GM12878 (cell line): Measurements from ENCODE around the gene ANAPC16. TPM values are rescaled to one million over a fixed set of nuclear protein-coding genes. Genes with fewer than 3 reads are reported as not detected.

Experiments used
- ASH2L ChIP-seq: fragments of 300-600, 200-600 bp; sonication (generic); IDR thresholded peaks from 2 replicates; pipeline ENCODE4 v1.6.1; 2017; ENCODE audit warnings: low read depth, mild to moderate bottlenecking, borderline replicate concordance
- CBX3 ChIP-seq: fragments of 200-600 bp; sonication (generic); IDR thresholded peaks from 2 replicates; pipeline ENCODE4 v1.6.1; 2016; ENCODE audit warnings: low read depth, borderline replicate concordance
- CEBPZ ChIP-seq: fragments of 150-350 bp; IDR thresholded peaks from 2 replicates; pipeline ENCODE4 v1.6.1; 2016; ENCODE audit warnings: low read depth, low read length
- EED ChIP-seq: sonication (generic); IDR thresholded peaks from 2 replicates; pipeline ENCODE4 v1.6.1; 2016; ENCODE audit warnings: antibody characterized with exemption, low read depth
- ELK1 ChIP-seq: IDR thresholded peaks from 2 replicates; pipeline ENCODE4 v1.6.1; 2012; ENCODE audit warnings: low read depth, low read length, improper control_type of control experiment
- FOS ChIP-seq: IDR thresholded peaks from 3 replicates; pipeline ENCODE4 v1.6.1; 2011; ENCODE audit warnings: borderline replicate concordance; ENCODE audit not compliant: insufficient read length; ENCODE audit errors: extremely low read depth
- GABPA ChIP-seq: IDR thresholded peaks from 2 replicates; pipeline ENCODE4 v1.6.1; 2014; ENCODE audit warnings: antibody characterized with exemption, low read depth, mild to moderate bottlenecking, inconsistent platforms
- IRF3 ChIP-seq: fragments of 450-650 bp; IDR thresholded peaks from 2 replicates; pipeline ENCODE4 v1.6.1; 2014; ENCODE audit warnings: mild to moderate bottlenecking
- IRF4 ChIP-seq: IDR thresholded peaks from 2 replicates; pipeline ENCODE4 v1.6.1; 2011; ENCODE audit warnings: low read depth, low read length
- MEF2B ChIP-seq: fragments of 450-650 bp; IDR thresholded peaks from 2 replicates; pipeline ENCODE4 v1.6.1; 2018; ENCODE audit warnings: mild to moderate bottlenecking, moderate library complexity; ENCODE audit not compliant: partially characterized antibody, poor library complexity, severe bottlenecking
- MYB ChIP-seq: fragments of 150-350 bp; IDR thresholded peaks from 2 replicates; pipeline ENCODE4 v1.6.1; 2014; ENCODE audit warnings: mild to moderate bottlenecking, low read depth, low read length, borderline replicate concordance
- NR2C1 ChIP-seq: fragments of 450-650 bp; IDR thresholded peaks from 2 replicates; pipeline ENCODE4 v1.6.1; 2017; ENCODE audit warnings: antibody characterized with exemption, mild to moderate bottlenecking, moderate library complexity
- PBX3 ChIP-seq: IDR thresholded peaks from 2 replicates; pipeline ENCODE4 v1.6.1; 2011; ENCODE audit warnings: mild to moderate bottlenecking, low read depth, low read length, moderate library complexity; ENCODE audit not compliant: insufficient replicate concordance
- RAD21 ChIP-seq: IDR thresholded peaks from 2 replicates; pipeline ENCODE4 v1.6.1; 2011; ENCODE audit warnings: mild to moderate bottlenecking, low read depth, low read length, moderate library complexity; ENCODE audit not compliant: insufficient read depth
- RBBP5 ChIP-seq: fragments of 200-600 bp; sonication (generic); conservative IDR thresholded peaks from 2 replicates; pipeline ENCODE4 v1.6.1; 2016
- SIN3A ChIP-seq: IDR thresholded peaks from 2 replicates; pipeline ENCODE4 v1.6.1; 2012; ENCODE audit warnings: low read depth, low read length, improper control_type of control experiment
- SIX5 ChIP-seq: IDR thresholded peaks from 2 replicates; pipeline ENCODE4 v1.6.1; 2011; ENCODE audit warnings: mild to moderate bottlenecking, low read depth, low read length, moderate library complexity; ENCODE audit not compliant: severe bottlenecking
- SMAD1 ChIP-seq: fragments of 450-650 bp; IDR thresholded peaks from 2 replicates; pipeline ENCODE4 v1.6.1; 2018; ENCODE audit warnings: mild to moderate bottlenecking, low read depth; ENCODE audit not compliant: partially characterized antibody
- SUPT20H ChIP-seq: IDR thresholded peaks from 2 replicates; pipeline ENCODE4 v1.6.1; 2011; ENCODE audit warnings: low read depth, mild to moderate bottlenecking, low read length, moderate library complexity, borderline replicate concordance; ENCODE audit not compliant: control insufficient read depth
- SUZ12 ChIP-seq: fragments of 200-600 bp; sonication (generic); IDR thresholded peaks from one replicate; pipeline ENCODE4 v1.6.1; 2018; ENCODE audit warnings: antibody characterized with exemption, mild to moderate bottlenecking; ENCODE audit not compliant: unreplicated experiment
- TARDBP ChIP-seq: IDR thresholded peaks from 2 replicates; pipeline ENCODE4 v1.6.1; 2016; ENCODE audit warnings: borderline replicate concordance
- TCF3 ChIP-seq: IDR thresholded peaks from 2 replicates; pipeline ENCODE4 v1.6.1; 2012; ENCODE audit warnings: low read depth, mild to moderate bottlenecking, low read length, borderline replicate concordance; ENCODE audit not compliant: insufficient read depth
- TCF7 ChIP-seq: IDR thresholded peaks from 2 replicates; pipeline ENCODE4 v1.6.1; 2014; ENCODE audit warnings: antibody characterized with exemption, borderline replicate concordance
- ZNF384 ChIP-seq: IDR thresholded peaks from 2 replicates; pipeline ENCODE4 v1.6.1; 2012; ENCODE audit warnings: low read depth, mild to moderate bottlenecking, low read length, improper control_type of control experiment, borderline replicate concordance
- ZSCAN29 ChIP-seq: fragments of 450-650 bp; IDR thresholded peaks from 2 replicates; pipeline ENCODE4 v1.6.1; 2017; ENCODE audit warnings: mild to moderate bottlenecking, moderate library complexity
- polyA plus RNA-seq, 11 experiments: library from polyadenylated mRNA; depleted of rRNA in 4 of 11; unstranded in 6 of 11; stranded (reverse) in 5 of 11; fragments of >200 nt; fragmentation: Nextera tagmentation in 4 of 11; fragmentation: Illumina TruSeq in 1 of 11; extraction: Ambion mirVana in 4 of 11; extraction: Trizol in 1 of 11; gene quantifications; 1 replicate in 1 of 11; 2 replicates in 10 of 11; pipeline versions ENCODE4 v1.2.1 to v1.2.3, GENCODE V29; 2011 to 2016; ENCODE audit warnings: inconsistent platforms in 2 of 11, missing spikeins in 2 of 11, low read depth in 1 of 11
- total RNA-seq, 4 experiments: library from RNA; depleted of rRNA in 3 of 4; stranded (reverse); fragments of >200 nt in 3 of 4; fragmentation: Illumina TruSeq in 1 of 4; extraction: Trizol in 1 of 4; gene quantifications; 2 replicates each; pipeline versions ENCODE4 v1.2.1 to v1.2.3, GENCODE V29; 2013 to 2021

The ANAPC16 gene
- total and polyA plus RNA-seq, 10 of the 15 experiments (the other 5 are each of a cell fraction or from before 2014, with no cell fraction given): 66.9 to 208 (median 134) TPM

- TF ChIP-seq SMAD1: no peak
- no peak for TF ChIP-seq TARDBP
- no peak for TF ChIP-seq ASH2L
- no peak for TF ChIP-seq SUPT20H
- no peak for TF ChIP-seq CEBPZ
- no peak for TF ChIP-seq CBX3
- TF ChIP-seq RAD21: peak; percentile 40
- no peak for TF ChIP-seq ZSCAN29
- no peak for TF ChIP-seq TCF3
- no peak for TF ChIP-seq GABPA
- TF ChIP-seq IRF3: no peak
- no peak for TF ChIP-seq RBBP5
- TF ChIP-seq SUZ12: no peak
- no peak for TF ChIP-seq ZNF384
- no peak for TF ChIP-seq ELK1
- TF ChIP-seq MEF2B: peak; percentile 53
- TF ChIP-seq FOS: no peak
- no peak for TF ChIP-seq SIX5
- TF ChIP-seq IRF4: no peak; the same call in 1 of the 2 replicates
- TF ChIP-seq SIN3A: no peak
- TF ChIP-seq NR2C1: peak; percentile 66
- peak; percentile 67 for TF ChIP-seq EED
- no peak for TF ChIP-seq PBX3
- no peak for TF ChIP-seq MYB
- no peak for TF ChIP-seq TCF7
Observed at GRCh38 chr10:72254813-72255568, 39.2 kb downstream of the ANAPC16 start (continued).
